Measurements from ENCODE around the gene SDF4.

- TF ChIP-seq CTCF (IDR thresholded peaks at IDR 0.05) (no peak), POLR2A (IDR thresholded peaks at IDR 0.05) (no peak)
These were observed 3.0 kb downstream of the SDF4 start for GRCh38 chr1:1228596-1229321.
